ENCODE data around the gene CACNA1C.

The CACNA1C gene

DNA sequence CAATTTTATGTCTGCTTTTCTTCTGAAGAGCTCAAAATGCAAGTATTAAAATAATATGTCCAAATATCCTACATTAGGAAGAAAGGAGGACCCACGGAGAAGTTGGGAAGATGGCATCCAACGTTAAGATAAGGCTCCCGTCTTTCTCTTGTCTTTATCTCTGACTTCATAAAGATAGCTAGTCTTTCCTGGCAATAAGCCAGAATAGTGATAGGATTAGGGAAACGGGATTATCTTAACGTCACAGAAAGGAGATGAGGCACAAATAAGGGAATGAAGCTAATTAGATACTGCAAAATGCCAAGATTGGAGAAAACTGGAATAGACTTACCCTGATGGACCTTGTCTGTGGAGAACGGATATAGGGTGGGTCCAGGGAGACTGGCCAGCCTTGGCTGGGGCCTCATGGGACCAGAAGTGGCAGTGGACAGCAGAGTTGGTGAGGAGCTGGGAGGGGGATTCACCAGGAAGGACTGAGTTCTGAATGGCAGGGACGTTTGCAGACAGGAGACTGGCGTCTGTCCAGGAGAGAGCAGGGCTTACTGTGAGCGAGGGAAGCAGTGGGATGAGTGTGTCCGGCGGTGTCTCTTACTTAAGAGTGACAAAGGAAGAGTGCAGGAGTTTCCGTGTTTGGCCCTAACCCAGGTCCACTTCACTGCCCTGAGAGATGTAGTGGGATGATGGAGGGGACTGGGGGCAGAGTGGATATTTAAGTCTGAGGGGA, 119.9 kb downstream of the CACNA1C start:
- DNase-seq: no peak

- no peak for DNase-seq
Observed at GRCh38 chr12:2173971-2174370, 121.2 kb downstream of the CACNA1C start.

DNA sequence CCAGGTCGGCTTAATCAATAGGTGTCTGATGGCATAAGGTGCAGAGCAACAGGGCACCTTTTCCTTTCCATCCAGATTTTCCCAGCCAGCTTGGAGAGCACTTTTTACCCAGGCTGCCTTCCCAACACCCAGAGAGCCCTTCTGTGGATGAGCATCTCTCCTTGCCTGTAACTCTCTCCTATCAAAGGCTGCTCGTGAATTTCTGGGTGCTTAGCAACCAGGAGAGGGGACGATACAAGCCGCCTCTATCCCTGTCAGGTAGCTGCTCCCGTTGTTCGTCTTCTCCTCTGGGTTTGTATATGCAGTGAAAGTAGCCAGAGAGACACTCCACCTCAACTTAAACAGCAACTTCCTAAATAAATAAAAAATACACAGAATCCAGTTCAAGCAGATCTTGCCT, 124.2 kb downstream of the CACNA1C start:
- DNase-seq: no peak

DNA sequence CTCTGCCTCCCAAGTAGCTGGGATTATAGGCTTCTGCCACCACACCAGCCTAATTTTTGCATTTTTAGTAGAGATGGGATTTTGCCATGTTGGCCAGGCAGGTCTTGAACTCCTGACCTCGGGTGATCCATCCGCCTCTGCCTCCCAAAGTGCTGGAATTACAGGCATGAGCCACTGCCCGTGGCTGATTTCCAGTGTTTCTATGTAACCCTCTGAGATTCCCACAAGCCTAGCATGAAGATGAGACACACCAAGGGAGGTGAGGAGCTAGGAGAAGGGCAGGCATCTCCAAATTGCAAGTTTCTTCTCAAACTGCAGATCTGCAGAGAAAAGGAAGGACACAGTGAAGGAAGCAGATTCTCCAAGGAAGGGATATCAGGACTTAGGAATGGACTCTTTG, 125.0 kb downstream of the CACNA1C start:
- DNase-seq: no peak

DNA sequence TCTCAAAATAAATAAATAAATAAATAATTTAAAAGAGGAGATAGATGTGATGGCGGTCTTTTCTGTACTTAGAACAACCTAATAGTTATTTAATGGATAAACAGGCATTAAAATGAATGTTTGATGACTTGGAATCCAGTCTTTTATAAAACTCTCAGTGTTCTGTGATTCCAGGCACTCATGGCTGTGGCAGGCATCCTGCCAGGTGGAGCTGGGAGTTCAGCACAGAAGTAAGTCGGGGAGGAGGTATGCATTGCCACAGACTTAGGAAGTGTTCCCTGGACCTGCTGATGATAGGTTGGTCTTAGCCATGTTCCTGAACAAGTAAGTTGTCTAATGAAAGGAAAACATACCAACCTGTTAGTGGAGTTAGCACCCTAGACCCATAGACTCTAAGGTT, 126.3 kb downstream of the CACNA1C start:
- DNase-seq: no peak

GRCh38 chr12:2179953-2180736, 127.4 kb downstream of the CACNA1C start:
- DNase-seq: no peak

DNA sequence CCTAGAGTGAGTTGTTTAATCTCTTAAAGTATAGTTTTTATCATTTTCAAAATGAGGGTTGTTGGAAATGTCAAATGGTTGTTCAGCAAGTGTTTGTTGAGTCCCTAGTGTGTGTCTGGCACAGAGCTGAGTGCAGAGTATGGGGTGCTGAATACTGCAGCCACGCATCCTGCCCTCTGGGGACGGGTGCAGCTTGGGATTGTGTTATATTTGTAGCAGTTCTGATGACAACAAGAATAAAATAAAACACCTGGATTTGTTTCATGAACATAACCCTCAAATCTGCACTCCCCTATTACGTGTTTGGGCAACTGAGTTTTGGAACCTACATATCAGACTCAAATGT, 127.9 kb downstream of the CACNA1C start:
- DNase-seq: no peak

DNA sequence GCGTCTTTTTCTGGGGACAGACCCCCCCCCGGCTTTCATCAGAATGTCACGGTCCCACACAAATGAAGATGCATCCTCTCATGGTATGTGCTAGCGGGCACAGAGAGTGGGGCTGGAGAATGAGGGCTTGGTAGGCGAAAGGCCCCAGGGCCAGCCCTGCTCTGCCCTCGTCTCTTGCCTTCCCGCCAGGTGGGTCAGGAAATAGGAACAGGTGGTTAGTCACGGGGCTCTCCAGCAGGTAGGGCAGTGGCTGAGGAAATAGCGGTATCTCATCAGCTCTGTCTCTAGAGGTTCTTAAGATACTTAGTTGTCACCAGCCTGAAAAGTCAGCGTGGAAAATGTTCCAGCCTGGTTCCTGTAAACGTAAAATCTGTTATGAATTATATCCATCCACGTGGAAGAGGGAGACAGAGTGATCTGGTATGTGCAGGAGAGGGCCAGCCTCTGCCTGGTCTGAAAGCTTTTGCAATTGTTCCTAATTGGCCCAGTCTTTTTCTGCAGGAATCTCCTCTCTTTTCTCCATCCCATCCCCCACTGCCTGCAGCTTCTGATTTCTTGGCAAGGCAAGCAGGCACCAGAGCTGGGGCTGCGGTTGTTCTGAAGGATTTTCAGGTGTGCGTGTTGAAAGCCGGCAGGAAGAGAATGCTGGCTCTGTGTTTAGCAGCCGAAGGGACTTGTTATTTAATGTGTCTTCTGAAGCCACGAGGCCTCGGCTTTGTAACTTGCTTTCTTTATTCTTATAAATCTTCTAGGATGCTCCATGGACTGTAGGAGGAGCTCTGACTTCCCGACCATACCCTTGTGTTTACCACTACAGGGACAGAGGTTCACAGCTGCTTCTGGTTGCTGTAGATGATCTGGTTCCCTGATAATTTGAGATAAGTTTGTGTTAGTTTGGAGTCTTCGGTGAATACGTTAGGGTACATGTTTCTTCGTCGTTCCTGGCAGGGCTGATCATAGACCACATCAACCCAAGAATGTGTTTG, 131.1 kb downstream of the CACNA1C start:
- DNase-seq: no peak

DNA sequence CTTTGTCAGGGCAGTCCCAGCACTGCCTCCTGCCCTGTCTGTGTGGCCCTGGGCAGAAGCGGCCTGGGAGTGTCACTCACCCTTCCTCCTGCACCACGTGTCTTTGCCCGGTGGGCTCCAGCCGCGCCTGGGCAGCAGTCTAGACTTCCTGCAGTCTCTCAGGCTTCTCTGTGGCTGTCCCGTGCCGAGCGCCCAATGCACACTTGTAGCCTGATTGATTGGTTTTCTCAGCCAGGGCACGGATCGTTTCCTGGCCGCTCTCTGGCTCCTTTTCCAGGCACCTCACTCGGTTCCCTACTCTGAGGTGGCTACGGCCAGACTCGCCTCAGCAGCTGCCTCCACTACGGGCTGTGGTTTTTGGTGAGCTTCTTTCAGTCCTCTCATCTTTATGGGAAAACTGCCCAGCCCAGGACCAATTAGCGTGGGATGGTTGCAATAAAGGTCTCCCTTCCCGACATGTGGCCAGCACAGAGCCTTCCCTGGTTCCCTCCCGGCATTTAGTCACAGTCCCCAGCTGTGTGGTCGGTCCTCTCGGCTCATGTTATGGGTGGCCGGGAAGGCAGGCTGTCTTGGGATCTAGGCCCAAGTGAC, 133.1 kb downstream of the CACNA1C start:
- DNase-seq: no peak

- DNase-seq: no peak
Observed at GRCh38 chr12:2187195-2187945, 134.6 kb downstream of the CACNA1C start.

GRCh38 chr12:2190085-2190484, 137.3 kb downstream of the CACNA1C start:
- DNase-seq: no peak

DNA sequence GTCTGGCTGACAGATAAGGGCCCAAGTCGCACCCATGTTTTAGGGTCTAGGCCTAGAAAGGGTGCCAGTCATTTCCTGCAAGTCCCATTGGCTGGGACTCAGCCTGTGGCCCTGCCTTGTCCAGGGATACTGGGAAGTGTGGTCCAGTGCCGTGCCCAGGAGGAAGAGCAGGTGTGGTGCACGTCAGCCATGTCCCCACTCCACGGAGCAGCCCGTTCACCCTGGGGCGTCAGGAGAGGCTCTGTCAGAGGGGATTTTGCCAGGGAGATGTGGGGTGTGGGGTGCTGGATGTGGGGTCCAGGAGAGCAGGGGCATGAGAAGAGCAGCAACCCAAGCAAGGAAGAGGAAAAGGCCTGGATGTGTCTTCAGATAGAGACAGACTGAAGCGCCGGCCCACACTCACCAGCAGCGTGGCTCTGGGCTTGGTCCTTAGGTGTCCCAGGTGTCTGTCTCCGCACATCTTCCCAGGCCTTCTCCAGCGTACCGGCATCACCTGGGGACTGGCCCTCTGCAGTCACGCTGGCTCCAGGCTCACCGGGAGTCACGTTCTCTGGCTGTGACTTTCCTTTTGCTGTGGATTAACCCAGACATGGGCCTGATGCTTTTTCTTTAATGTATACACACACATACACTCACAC, 138.2 kb downstream of the CACNA1C start:
- no peak for DNase-seq

GRCh38 chr12:2191534-2192153, 138.9 kb downstream of the CACNA1C start:
- DNase-seq: no peak

DNA sequence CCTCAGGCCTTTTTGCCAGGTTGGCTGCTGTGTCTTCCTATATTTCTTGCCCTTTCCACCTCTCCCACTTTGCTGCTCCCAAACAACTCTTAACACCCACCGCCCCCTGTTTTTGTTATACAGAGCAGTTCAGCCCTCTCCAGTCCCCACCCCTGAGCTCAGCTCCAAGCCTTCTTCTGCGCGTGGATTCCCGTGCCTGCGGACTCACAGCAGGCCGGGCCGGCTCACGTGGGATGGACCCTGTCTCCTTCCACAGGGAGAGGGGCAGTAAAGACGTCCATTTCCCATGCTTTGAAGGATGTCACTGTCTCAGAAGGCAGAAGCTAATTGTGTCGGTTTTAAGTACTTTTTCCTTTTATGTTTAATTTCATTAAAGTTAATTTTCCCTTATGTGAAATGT, 139.4 kb downstream of the CACNA1C start:
- no peak for DNase-seq

DNA sequence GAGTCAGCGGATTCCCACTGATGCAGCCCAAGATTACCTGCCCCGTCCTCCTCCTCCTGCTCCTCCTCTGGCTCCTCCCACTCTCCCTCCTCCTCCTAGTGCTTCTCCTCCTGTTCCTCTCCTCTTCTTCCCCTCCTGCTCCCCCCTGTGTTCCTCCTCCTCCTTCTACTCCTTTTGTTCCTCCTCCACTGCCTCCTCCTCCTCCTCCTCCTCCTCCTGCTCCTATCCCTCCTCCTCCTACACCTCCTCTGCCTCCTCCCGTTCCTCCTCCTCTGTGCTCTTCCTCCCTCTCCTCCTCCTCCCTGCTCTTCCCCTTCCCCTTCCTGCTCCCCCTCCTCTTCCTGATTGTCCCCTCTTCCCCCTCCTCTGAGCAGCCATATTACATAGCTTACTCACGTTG, 141.3 kb downstream of the CACNA1C start:
- DNase-seq: no peak

DNA sequence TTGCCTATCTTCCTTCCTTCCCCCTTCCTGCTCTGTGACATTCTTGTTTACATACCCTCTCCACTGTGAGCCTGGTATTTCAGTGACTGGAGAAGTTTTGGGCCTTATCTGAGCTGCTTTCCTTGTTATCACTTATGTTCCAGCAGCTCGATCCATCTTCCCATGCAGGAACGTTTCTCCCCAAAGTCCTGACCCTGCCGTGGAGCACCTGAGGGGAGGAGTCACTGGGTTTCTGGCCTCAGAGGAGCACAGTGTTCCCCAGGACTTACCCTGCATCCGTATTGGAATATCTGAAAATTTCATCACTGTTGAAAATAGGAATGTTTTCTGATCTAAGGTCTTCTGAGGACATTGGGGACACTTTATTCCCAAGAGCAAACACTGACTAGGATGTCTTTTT, 141.8 kb downstream of the CACNA1C start:
- no peak for DNase-seq

GRCh38 chr12:2195085-2195484, 142.3 kb downstream of the CACNA1C start:
- no peak for DNase-seq

- DNase-seq: no peak
Observed at GRCh38 chr12:2198005-2198501, 145.3 kb downstream of the CACNA1C start.

DNA sequence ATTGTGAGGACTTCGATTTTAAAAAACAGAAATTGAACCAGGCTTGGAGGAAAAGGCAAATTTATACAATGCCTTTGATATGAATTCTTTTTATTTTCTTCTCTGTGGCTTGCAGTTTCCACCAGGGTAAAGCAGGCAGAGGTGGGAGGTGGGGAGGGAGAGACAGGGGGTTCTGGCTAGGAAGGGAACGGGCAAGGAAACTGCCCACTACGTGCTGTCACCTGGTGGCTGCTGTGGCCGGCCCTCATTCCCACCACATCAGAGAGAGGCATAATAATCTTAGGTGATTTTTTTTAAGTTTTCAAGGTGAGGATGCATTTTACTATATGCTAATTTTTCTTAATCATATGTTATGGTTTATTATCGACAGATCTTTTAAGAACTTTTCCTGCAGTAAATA, 145.8 kb downstream of the CACNA1C start:
- DNase-seq: no peak

GRCh38 chr12:2205996-2206395, 153.2 kb downstream of the CACNA1C start:
- no peak for DNase-seq

Data from activated naive CD4-positive, alpha-beta T cell treated with Interleukin-2 at 50 U/mL for 16 hours (primary cell).